ENCODE data around the gene ZNF182.
"Not testable (repeated sequence)": the region's sequence is repeated elsewhere in the genome, so short reads cannot be mapped to it uniquely, and the experiment has no call there.

Gene ZNF182

GRCh38 chrX:48003758-48004457 is at the start of gene ZNF182:
Gene ZNF182, minus strand, starts transcription at chrX:48003989. Its CDS starts 1,380 bp downstream, at chrX:48002609.
- peak; percentile 68 for DNase-seq (ENCODE audit: low read depth)

DNA sequence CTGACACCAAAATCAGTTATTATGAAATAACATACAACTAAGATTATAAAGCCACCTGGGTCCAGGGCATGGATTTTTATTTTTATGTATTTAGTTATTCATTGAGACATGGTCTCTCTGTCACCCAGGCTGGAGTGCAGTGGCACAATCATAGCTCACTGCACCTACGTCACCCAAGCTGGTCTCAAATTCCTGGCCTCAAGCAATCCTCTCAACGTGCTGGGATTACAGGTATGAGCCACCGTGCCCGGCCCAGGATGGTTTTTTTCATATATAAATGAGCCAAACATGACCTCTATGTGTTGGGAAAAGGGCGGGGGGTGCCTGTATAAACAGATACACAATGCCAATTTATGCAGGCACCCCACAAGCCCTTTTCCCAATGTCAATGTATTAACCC is 43.1 kb upstream of the ZNF182 start:
- DNase-seq (ENCODE audit: low read depth), result no peak

- no peak for DNase-seq (ENCODE audit: low read depth)
These were observed 41.9 kb upstream of the ZNF182 start for GRCh38 chrX:48045410-48046311.

DNA sequence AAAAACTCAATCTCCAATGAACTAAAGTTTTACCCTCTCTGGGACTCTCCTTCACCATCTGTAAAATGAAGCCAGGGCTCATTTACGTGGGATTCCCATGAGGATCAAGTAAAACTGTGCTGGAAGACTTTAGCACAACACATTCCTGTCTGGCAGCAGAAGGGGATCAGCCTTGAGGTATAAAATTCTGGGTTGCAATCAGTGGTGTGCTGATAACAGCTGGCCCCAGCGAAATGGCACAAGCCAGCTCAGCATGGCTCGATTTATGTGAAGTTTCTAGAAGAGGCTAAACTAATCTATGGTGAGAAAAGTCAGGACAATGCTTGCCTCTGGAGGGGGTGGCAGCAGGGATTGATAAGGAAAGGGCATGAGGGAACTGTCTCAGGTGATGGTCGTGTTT is 39.3 kb upstream of the ZNF182 start:
- DNase-seq (ENCODE audit: low read depth), result no peak

- no peak for DNase-seq (ENCODE audit: low read depth)
These were observed 32.1 kb upstream of the ZNF182 start for GRCh38 chrX:48035891-48036290.

- DNase-seq (ENCODE audit: low read depth), result not testable (repeated sequence)
These were observed 26.9 kb upstream of the ZNF182 start for GRCh38 chrX:48030641-48031173.

- DNase-seq (ENCODE audit: low read depth), result no peak
These were observed 26.4 kb upstream of the ZNF182 start for GRCh38 chrX:48030237-48030636.

DNA sequence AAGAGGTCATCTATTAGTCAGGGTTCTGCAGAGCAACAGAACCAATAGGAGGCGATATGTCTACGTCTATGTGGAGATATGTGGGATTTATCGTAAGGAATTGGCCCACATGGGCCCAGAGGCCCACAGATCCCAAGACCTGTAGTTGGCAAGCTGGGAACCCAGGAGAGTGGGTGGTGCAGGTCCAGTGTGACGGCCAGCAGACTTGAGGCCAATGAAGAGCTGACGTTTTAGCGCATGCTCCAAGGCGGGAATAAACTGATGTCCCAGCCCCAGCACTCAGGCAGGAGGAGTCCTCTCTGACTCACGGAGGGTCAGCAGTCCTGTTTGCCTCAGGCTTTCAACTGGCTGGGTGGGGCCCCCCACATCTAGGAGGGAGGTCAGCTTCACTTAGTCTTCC is 24.3 kb upstream of the ZNF182 start:
- no peak for DNase-seq (ENCODE audit: low read depth)

GRCh38 chrX:48027545-48027944 is 23.8 kb upstream of the ZNF182 start:
- not testable (repeated sequence) for DNase-seq (ENCODE audit: low read depth)

DNA sequence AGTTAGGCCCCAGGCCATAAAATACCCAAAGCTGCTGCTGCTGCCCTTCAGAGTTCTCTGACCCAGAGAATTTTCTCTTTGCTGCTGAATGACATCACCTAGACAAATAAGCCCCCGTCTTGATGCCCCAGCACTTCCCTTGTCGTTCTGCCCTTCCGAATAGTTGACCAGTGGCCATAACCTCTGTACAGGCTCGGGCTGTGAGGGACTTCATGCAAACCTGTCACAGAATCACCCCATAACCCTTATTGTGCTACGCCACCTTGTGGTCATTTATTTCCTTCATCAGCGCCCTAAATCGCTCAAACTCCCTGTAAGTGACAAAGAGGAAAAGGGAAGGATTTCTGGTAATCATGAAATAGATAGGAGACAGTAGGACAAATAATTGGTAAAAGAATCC is 21.8 kb upstream of the ZNF182 start:
- peak; percentile 27 for DNase-seq (ENCODE audit: low read depth)

DNA sequence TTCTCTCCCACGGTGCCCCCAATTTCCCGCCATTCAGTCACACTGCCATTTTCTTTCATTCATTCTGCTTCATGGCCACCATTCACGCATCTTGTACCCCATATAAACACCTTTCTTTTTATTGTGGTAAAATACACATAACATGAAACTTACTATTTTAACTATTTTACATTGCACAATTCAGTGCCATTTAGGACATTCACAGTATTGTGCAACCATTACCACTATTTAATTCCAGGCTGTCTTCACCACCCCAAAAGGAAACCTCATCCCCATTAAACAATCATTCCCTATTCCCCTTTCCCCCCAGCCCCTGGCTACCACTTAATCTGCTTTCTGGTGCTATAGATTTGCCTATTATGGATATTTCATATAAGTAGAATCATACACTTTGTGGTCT is 18.9 kb upstream of the ZNF182 start:
- no peak for DNase-seq (ENCODE audit: low read depth)

- no peak for DNase-seq (ENCODE audit: low read depth)
These were observed 18.3 kb upstream of the ZNF182 start for GRCh38 chrX:48022100-48022499.

DNA sequence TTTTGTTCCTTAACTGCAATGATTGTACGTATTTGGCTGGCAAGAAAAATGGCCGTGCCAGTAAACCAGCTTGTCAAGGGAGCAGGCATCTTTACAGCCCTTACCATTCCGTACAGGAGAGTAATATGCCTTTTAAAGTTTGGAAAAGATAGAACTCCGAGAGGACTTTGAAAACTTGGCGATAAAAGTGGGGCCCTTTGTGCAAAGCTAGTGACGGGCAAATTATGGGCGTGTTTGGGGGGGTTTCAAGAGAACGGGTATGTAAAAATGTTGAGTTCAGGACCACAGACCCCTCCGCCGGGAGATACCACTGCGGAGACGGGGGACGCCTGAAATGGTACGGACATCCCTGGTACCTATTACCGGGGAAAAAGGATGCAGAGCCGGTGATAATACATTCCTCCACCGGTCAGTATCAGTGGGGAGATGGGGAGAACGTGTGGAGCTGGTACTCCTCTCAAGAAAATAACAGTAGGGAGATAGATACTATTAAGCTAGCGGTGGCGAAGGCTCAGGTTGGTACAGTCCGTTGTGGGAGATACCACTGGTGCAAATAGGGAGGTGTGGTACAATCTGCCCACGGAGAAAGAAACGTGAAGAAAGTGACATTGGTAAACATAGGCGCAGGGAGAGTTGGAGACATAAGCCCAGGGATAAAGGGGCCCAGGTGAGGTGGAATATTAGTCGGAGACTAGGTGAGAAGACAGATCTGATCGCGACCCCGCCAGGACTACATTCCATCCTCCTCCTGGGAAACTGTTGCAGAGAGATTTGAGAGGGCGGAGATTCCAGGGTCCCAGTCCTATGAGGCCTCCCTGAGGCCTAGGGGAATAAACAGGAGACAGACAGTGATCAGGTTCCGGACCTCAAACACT is 17.5 kb upstream of the ZNF182 start:
- DNase-seq (ENCODE audit: low read depth), result peak; percentile 66

DNA sequence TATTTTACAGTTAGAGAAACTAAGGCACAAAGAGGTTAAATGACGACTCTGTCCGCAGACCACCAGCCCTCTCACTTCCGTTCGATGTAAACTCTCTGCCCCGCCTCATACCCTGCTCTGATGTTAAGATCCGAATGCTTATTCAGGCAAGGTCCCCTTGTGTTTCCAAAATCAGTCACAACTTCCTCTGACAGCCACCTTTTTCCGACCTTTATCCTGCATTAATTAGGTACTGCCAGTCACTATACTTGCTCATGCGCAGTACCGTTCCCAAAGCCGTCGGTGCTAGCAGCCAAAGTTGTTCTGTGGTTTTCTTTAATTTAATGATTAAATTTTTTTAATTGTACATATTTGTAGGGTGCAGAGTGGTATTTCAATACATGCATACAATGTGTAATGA is 16.7 kb upstream of the ZNF182 start:
- not testable (repeated sequence) for DNase-seq (ENCODE audit: low read depth)

- DNase-seq (ENCODE audit: low read depth), result not testable (repeated sequence)
These were observed 16.1 kb upstream of the ZNF182 start for GRCh38 chrX:48019892-48020291.

DNA sequence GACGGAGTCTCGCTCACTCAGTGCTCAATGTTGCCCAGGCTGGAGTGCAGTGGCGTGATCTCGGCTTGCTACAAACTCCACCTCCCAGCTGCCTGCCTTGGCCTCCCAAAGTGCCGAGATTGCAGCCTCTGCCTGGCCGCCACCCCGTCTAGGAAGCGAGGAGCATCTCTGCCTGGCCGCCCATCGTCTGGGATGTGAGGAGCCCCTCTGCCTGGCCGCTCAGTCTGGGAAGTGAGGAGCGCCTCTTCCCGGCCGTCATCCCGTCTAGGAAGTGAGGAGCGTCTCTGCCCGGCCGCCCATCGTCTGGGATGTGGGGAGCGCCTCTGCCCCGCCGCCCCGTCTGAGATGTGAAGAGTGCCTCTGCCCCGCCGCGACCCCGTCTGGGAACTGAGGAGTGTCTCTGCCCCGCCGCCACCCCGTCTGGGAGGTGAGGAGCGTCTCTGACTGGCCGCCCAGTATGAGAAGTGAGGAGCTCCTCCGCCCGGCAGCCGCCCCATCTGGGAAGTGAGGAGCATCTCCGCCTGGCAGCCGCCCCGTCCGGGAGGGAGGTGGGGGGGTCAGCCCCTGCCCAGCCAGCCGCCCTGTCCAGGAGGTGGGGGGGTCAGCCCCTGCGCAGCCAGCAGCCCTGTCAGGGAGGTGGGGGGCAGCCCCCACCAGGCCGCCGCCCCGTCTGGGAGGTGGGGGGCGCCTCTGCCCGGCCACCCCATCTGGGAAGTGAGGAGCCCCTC is 13.0 kb upstream of the ZNF182 start:
- not testable (repeated sequence) for DNase-seq (ENCODE audit: low read depth)

DNA sequence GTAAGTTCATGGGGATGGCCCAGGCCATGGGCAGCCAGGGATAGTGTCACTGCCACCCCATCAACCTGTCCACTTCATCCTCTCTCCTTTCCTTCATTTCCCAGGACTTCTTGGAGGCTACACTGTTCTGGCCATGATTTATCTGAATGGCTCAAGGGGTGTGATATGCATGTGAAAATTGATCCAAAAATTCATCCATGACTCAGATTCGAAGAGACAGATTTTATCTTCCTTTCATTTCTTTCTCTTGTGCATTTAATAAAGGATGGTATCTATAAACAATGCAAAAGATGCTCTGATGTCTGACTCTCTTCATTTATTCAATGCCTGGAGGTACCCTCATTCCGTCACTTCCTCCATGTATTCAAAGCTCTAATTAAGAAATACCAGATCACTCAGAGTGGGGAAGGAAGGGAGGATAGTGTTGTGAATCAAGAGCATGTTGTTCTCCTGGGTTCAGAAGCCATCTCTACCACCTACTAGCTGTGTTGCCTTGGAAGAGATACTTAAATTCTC is 5.7 kb upstream of the ZNF182 start:
- not testable (repeated sequence) for DNase-seq (ENCODE audit: low read depth)

- DNase-seq (ENCODE audit: low read depth), result not testable (repeated sequence)
These were observed 2.9 kb upstream of the ZNF182 start, which contains the start of gene SPACA5 for GRCh38 chrX:48006688-48007087. Gene SPACA5, plus strand, starts transcription at chrX:48006988. Its CDS starts 815 bp downstream, at chrX:48007803.

- DNase-seq (ENCODE audit: low read depth), result no peak
These were observed 427 bp downstream of the ZNF182 start for GRCh38 chrX:48003367-48003757.

- DNase-seq (ENCODE audit: low read depth), result no peak
These were observed 860 bp downstream of the ZNF182 start for GRCh38 chrX:48002929-48003328.

- no peak for DNase-seq (ENCODE audit: low read depth)
These were observed 1.5 kb downstream of the ZNF182 start for GRCh38 chrX:48002319-48002718.

All from GM04504 (cell line).